Hematopoietic multipotent progenitor cell treated with erythropoietin and hydrocortisone succinate and interleukin-3 and kit ligand, for 6 days (in vitro differentiated cells): ENCODE results near the gene ZNHIT2.
A peak's percentile ranks its signal among the peaks of the same experiment; 100 is the strongest.

Experiments used
- DNase-seq: peaks from one replicate; pipeline ENCODE4 v3.0.0-alpha.2; 2015

The ZNHIT2 gene

GRCh38 chr11:65134240-65134951, 16.9 kb upstream of the ZNHIT2 start, which contains the start of gene SYVN1:
TSS of gene SYVN1 (minus strand) at chr11:65134519. CDS start at chr11:65133601, 918 bp downstream.
- DNase-seq, result peak; percentile 94

GRCh38 chr11:65133724-65134123, 16.2 kb upstream of the ZNHIT2 start:
- DNase-seq, result no peak

GRCh38 chr11:65132988-65133700, 15.6 kb upstream of the ZNHIT2 start:
- DNase-seq, result peak; percentile 72

- no peak for DNase-seq
Measured at GRCh38 chr11:65132238-65132987, 14.9 kb upstream of the ZNHIT2 start.

GRCh38 chr11:65131895-65132237, 14.4 kb upstream of the ZNHIT2 start:
- DNase-seq, result no peak

- DNase-seq, result no peak
Measured at GRCh38 chr11:65131417-65131776, 13.9 kb upstream of the ZNHIT2 start.

- no peak for DNase-seq
Measured at GRCh38 chr11:65130631-65131416, 13.3 kb upstream of the ZNHIT2 start.

GRCh38 chr11:65129649-65130441, 12.3 kb upstream of the ZNHIT2 start:
- no peak for DNase-seq

- no peak for DNase-seq
Measured at GRCh38 chr11:65128182-65129145, 11.0 kb upstream of the ZNHIT2 start.

- DNase-seq, result no peak
Measured at GRCh38 chr11:65127473-65128181, 10.1 kb upstream of the ZNHIT2 start.

GRCh38 chr11:65126624-65127274, 9.2 kb upstream of the ZNHIT2 start:
- DNase-seq, result no peak

- DNase-seq, result no peak
Measured at GRCh38 chr11:65125197-65126056, 7.9 kb upstream of the ZNHIT2 start.

- DNase-seq, result no peak
Measured at GRCh38 chr11:65124480-65125196, 7.1 kb upstream of the ZNHIT2 start.

GRCh38 chr11:65121865-65122696, 4.6 kb upstream of the ZNHIT2 start, which contains the start of the genes FAU and MRPL49:
TSS of gene FAU (minus strand) at chr11:65122134. CDS start at chr11:65121813, 321 bp downstream.
TSS of gene MRPL49 (plus strand) at chr11:65122321. CDS start at chr11:65122347, 26 bp downstream.
- DNase-seq, result peak; percentile 100

- DNase-seq, result peak; percentile 61
Measured at GRCh38 chr11:65121447-65121864, 4.0 kb upstream of the ZNHIT2 start.

GRCh38 chr11:65120831-65121230, 3.3 kb upstream of the ZNHIT2 start:
- no peak for DNase-seq

- no peak for DNase-seq
Measured at GRCh38 chr11:65119670-65119995, 2.1 kb upstream of the ZNHIT2 start.
